Measurements from ENCODE around the gene CDC42.
A peak's percentile ranks its signal among the peaks of the same experiment; 100 is the strongest.
"Not testable (repeated sequence)": the region's sequence is repeated elsewhere in the genome, so short reads cannot be mapped to it uniquely, and the experiment has no call there.

CDC42 gene

GRCh38 chr1:22024485-22025367 lies 27.8 kb upstream of the CDC42 start:
- TF ChIP-seq PAX5 (IDR thresholded peaks at IDR 0.05; ENCODE audit: insufficient read depth, low read length, severe bottlenecking) (no peak), TAF1 (IDR thresholded peaks at IDR 0.05; ENCODE audit: low read depth, low read length) (no peak), SPI1 (IDR thresholded peaks at IDR 0.05; ENCODE audit: low read depth, low read length) (no peak), POU2F2 (IDR thresholded peaks at IDR 0.05; ENCODE audit: low read depth, low read length) (no peak), POLR2AphosphoS5 (IDR thresholded peaks at IDR 0.05; ENCODE audit: low read depth, low read length) (no peak), POLR2A (IDR thresholded peaks at IDR 0.05; ENCODE audit: low read depth, low read length) (no peak)
- FAIRE-seq: no peak
- no peak for DNase-seq (ENCODE audit: insufficient read length, low spot score)

GRCh38 chr1:22025368-22026155 lies 26.9 kb upstream of the CDC42 start:
- DNase-seq (ENCODE audit: insufficient read length, low spot score) (peak; percentile 54), FAIRE-seq (peak; percentile 93)
- TF ChIP-seq POLR2AphosphoS5 (IDR thresholded peaks at IDR 0.05; ENCODE audit: low read depth, low read length): peak; percentile 93
- TF ChIP-seq TAF1 (IDR thresholded peaks at IDR 0.05; ENCODE audit: low read depth, low read length): peak; percentile 62
- TF ChIP-seq POU2F2 (IDR thresholded peaks at IDR 0.05; ENCODE audit: low read depth, low read length): peak; percentile 76; the same call in 1 of the 2 replicates
- no peak for TF ChIP-seq PAX5 (IDR thresholded peaks at IDR 0.05; ENCODE audit: insufficient read depth, low read length, severe bottlenecking)
- peak; percentile 94 for TF ChIP-seq POLR2A (IDR thresholded peaks at IDR 0.05; ENCODE audit: low read depth, low read length)
- TF ChIP-seq SPI1 (IDR thresholded peaks at IDR 0.05; ENCODE audit: low read depth, low read length): peak; percentile 8; the same call in 1 of the 2 replicates

- no peak for FAIRE-seq
- no peak for DNase-seq (ENCODE audit: insufficient read length, low spot score)
- TF ChIP-seq POU2F2 (IDR thresholded peaks at IDR 0.05; ENCODE audit: low read depth, low read length): no peak
- no peak for TF ChIP-seq PAX5 (IDR thresholded peaks at IDR 0.05; ENCODE audit: insufficient read depth, low read length, severe bottlenecking)
- no peak for TF ChIP-seq TAF1 (IDR thresholded peaks at IDR 0.05; ENCODE audit: low read depth, low read length)
Measured at GRCh38 chr1:22026924-22027289, 25.6 kb upstream of the CDC42 start.

- no peak for TF ChIP-seq POU2F2 (IDR thresholded peaks at IDR 0.05; ENCODE audit: low read depth, low read length)
- no peak for TF ChIP-seq TAF1 (IDR thresholded peaks at IDR 0.05; ENCODE audit: low read depth, low read length)
- no peak for TF ChIP-seq SPI1 (IDR thresholded peaks at IDR 0.05; ENCODE audit: low read depth, low read length)
- no peak for TF ChIP-seq POLR2AphosphoS5 (IDR thresholded peaks at IDR 0.05; ENCODE audit: low read depth, low read length)
- no peak for TF ChIP-seq PAX5 (IDR thresholded peaks at IDR 0.05; ENCODE audit: insufficient read depth, low read length, severe bottlenecking)
- no peak for TF ChIP-seq POLR2A (IDR thresholded peaks at IDR 0.05; ENCODE audit: low read depth, low read length)
- FAIRE-seq (no peak), DNase-seq (ENCODE audit: insufficient read length, low spot score) (no peak)
Measured at GRCh38 chr1:22030057-22030456, 22.5 kb upstream of the CDC42 start.

- TF ChIP-seq PAX5 (IDR thresholded peaks at IDR 0.05; ENCODE audit: insufficient read depth, low read length, severe bottlenecking): no peak
- TF ChIP-seq POU2F2 (IDR thresholded peaks at IDR 0.05; ENCODE audit: low read depth, low read length): no peak
- TF ChIP-seq POLR2AphosphoS5 (IDR thresholded peaks at IDR 0.05; ENCODE audit: low read depth, low read length): no peak
- no peak for TF ChIP-seq POLR2A (IDR thresholded peaks at IDR 0.05; ENCODE audit: low read depth, low read length)
- TF ChIP-seq SPI1 (IDR thresholded peaks at IDR 0.05; ENCODE audit: low read depth, low read length): no peak
- no peak for TF ChIP-seq TAF1 (IDR thresholded peaks at IDR 0.05; ENCODE audit: low read depth, low read length)
- no peak for FAIRE-seq
- no peak for DNase-seq (ENCODE audit: insufficient read length, low spot score)
Measured at GRCh38 chr1:22030473-22030872, 22.0 kb upstream of the CDC42 start.

GRCh38 chr1:22031214-22031962 lies 21.1 kb upstream of the CDC42 start:
- DNase-seq (ENCODE audit: insufficient read length, low spot score): no peak
- TF ChIP-seq POLR2A (IDR thresholded peaks at IDR 0.05; ENCODE audit: low read depth, low read length): no peak
- no peak for TF ChIP-seq TAF1 (IDR thresholded peaks at IDR 0.05; ENCODE audit: low read depth, low read length)
- 0 out of 2 replicates have a peak, but pooled peaks have one; percentile 16 for TF ChIP-seq SPI1 (IDR thresholded peaks at IDR 0.05; ENCODE audit: low read depth, low read length)
- FAIRE-seq: peak; percentile 71

- DNase-seq (ENCODE audit: insufficient read length, low spot score); FAIRE-seq: not testable (repeated sequence)
Measured at GRCh38 chr1:22034834-22035233, 17.7 kb upstream of the CDC42 start.

GRCh38 chr1:22037520-22037919 lies 15.0 kb upstream of the CDC42 start:
- TF ChIP-seq POU2F2 (IDR thresholded peaks at IDR 0.05; ENCODE audit: low read depth, low read length) (no peak), PAX5 (IDR thresholded peaks at IDR 0.05; ENCODE audit: insufficient read depth, low read length, severe bottlenecking) (no peak), POLR2AphosphoS5 (IDR thresholded peaks at IDR 0.05; ENCODE audit: low read depth, low read length) (no peak), TAF1 (IDR thresholded peaks at IDR 0.05; ENCODE audit: low read depth, low read length) (no peak), SPI1 (IDR thresholded peaks at IDR 0.05; ENCODE audit: low read depth, low read length) (no peak), POLR2A (IDR thresholded peaks at IDR 0.05; ENCODE audit: low read depth, low read length) (no peak)
- DNase-seq (ENCODE audit: insufficient read length, low spot score) (no peak), FAIRE-seq (no peak)

GRCh38 chr1:22038036-22038435 lies 14.5 kb upstream of the CDC42 start:
- FAIRE-seq: no peak
- no peak for DNase-seq (ENCODE audit: insufficient read length, low spot score)

More at GRCh38 chr1:22038036-22038435, 14.5 kb upstream of the CDC42 start:
- TF ChIP-seq PAX5 (IDR thresholded peaks at IDR 0.05; ENCODE audit: insufficient read depth, low read length, severe bottlenecking): no peak
- TF ChIP-seq POLR2AphosphoS5 (IDR thresholded peaks at IDR 0.05; ENCODE audit: low read depth, low read length): no peak
- no peak for TF ChIP-seq POU2F2 (IDR thresholded peaks at IDR 0.05; ENCODE audit: low read depth, low read length)
- TF ChIP-seq SPI1 (IDR thresholded peaks at IDR 0.05; ENCODE audit: low read depth, low read length): no peak
- no peak for TF ChIP-seq TAF1 (IDR thresholded peaks at IDR 0.05; ENCODE audit: low read depth, low read length)
- TF ChIP-seq POLR2A (IDR thresholded peaks at IDR 0.05; ENCODE audit: low read depth, low read length): no peak
